HepG2 (cell line): ENCODE results near the gene AKIRIN1. TPM values are rescaled to one million over a fixed set of nuclear protein-coding genes. Genes with fewer than 3 reads are reported as not detected.

Source experiments
- ATAC-seq: fragments of 200-7000 bp; cut with Tn5 transposase; 3 replicates; pipeline ENCODE4 v1.9.1; 2020; ENCODE audit warnings: mild to moderate bottlenecking, moderate library complexity
- BruUV-seq: library from RNA; stranded (reverse); fragments of 400-500 nt; replicated peaks from 2 replicates; lab custom pipeline; 2021; lab: Mats Ljungman, UMichigan
- CTCF ChIA-PET: fragments of 300-600 bp; formaldehyde crosslinking; extraction: SDS; loops from one replicate; lab custom pipeline; 2021; ENCODE audit warnings: low total read pairs, inconsistent platforms, low intra/inter-chr PET ratio; lab: Yijun Ruan, JAX
- POLR2A ChIA-PET: fragments of 350-600 bp; sonication (Branson Sonifier 250); formaldehyde crosslinking; loops from one replicate; lab custom pipeline; 2020; ENCODE audit warnings: antibody characterized with exemption, inconsistent platforms; lab: Yijun Ruan, JAX
- DNase-seq: peaks from one replicate; pipeline ENCODE4 v3.0.0-alpha.2; 2015; ENCODE audit warnings: low spot score
- FAIRE-seq: peaks from 3 replicates; lab custom pipeline; 2011; peaks lifted over from hg19 to GRCh38; lab: Jason Lieb, UNC
- H2AFZ ChIP-seq: one replicate; pipeline ENCODE4 v1.6.1; 2011; ENCODE audit warnings: low read length, inconsistent platforms
- H3K27ac ChIP-seq: fragments of 300-600 bp; 3 replicates; pipeline ENCODE4 v1.8.0; 2011; ENCODE audit warnings: mixed run types, mild to moderate bottlenecking, mixed read lengths, low read length, inconsistent platforms; ENCODE audit not compliant: insufficient read depth; ENCODE audit errors: extremely low read length
- H3K27me3 ChIP-seq, 2 experiments: fragments of 200-600 bp in 1 of 2; 2 replicates in 1 of 2; 3 replicates in 1 of 2; pipeline versions ENCODE4 v1.6.0 to v1.8.0; 2011; ENCODE audit warnings: low read length in 2 of 2, mild to moderate bottlenecking in 2 of 2, moderate library complexity in 2 of 2, inconsistent platforms in 1 of 2; ENCODE audit not compliant: insufficient read depth in 2 of 2, control insufficient read depth in 1 of 2
- H3K36me3 ChIP-seq, 2 experiments: fragments of 200-600 bp in 1 of 2; replicated peaks in 1 of 2; 2 replicates in 1 of 2; 3 replicates in 1 of 2; pipeline versions ENCODE4 v1.5.1 to v1.8.0; 2011; ENCODE audit warnings: low read length in 2 of 2, inconsistent platforms in 1 of 2; ENCODE audit not compliant: insufficient read depth in 2 of 2, control insufficient read depth in 1 of 2
- H3K4me1 ChIP-seq: 2 replicates; pipeline ENCODE4 v1.5.1; 2012; ENCODE audit warnings: low read length, inconsistent platforms; ENCODE audit not compliant: insufficient read depth
- H3K4me2 ChIP-seq: 2 replicates; pipeline ENCODE4 v1.6.0; 2011; ENCODE audit warnings: low read depth, low read length, inconsistent platforms
- H3K4me3 ChIP-seq, 3 experiments: fragments of 200-600 bp in 1 of 3; sonication (generic), shearing (Covaris generic) in 1 of 3; replicated peaks in 1 of 3; 2 replicates each; pipeline ENCODE4 v1.5.1; 2011 to 2016; ENCODE audit warnings: low read length in 3 of 3, inconsistent platforms in 2 of 3, low read depth in 2 of 3, mild to moderate bottlenecking in 2 of 3, control low read depth in 1 of 3, mixed read lengths in 1 of 3; ENCODE audit not compliant: insufficient read depth in 1 of 3
- H3K79me2 ChIP-seq: one replicate; pipeline ENCODE4 v1.6.1; 2011; ENCODE audit warnings: low read length, inconsistent platforms; ENCODE audit not compliant: insufficient read depth
- H3K9ac ChIP-seq: 2 replicates; pipeline ENCODE4 v1.6.0; 2011; ENCODE audit warnings: mild to moderate bottlenecking, low read depth, low read length, inconsistent platforms; ENCODE audit not compliant: insufficient read depth
- H3K9me3 ChIP-seq: 2 replicates; pipeline ENCODE4 v1.5.1; 2012; ENCODE audit warnings: mild to moderate bottlenecking, low read length
- H4K20me1 ChIP-seq: 2 replicates; pipeline ENCODE4 v1.6.0; 2011; ENCODE audit warnings: inconsistent platforms, mild to moderate bottlenecking, low read length, moderate library complexity; ENCODE audit not compliant: insufficient read depth
- CHD4 ChIP-seq: fragments of 200-600 bp; sonication (generic); IDR thresholded peaks from 2 replicates; pipeline ENCODE4 v1.7.0; 2017; ENCODE audit warnings: mild to moderate bottlenecking, low read length, borderline replicate concordance
- CREB1 ChIP-seq, 2 experiments: fragments of 450-650 bp in 1 of 2; IDR thresholded peaks; 2 replicates each; pipeline ENCODE4 v1.6.1; 2016 to 2017; ENCODE audit warnings: control low read depth in 1 of 2, mild to moderate bottlenecking in 1 of 2, missing compliant biosample characterization in 1 of 2, missing genetic modification characterization in 1 of 2
- ERF ChIP-seq: IDR thresholded peaks from 2 replicates; pipeline ENCODE4 v1.6.1; 2018; ENCODE audit warnings: missing biosample characterization, missing genetic modification reagents
- PHF5A ChIP-seq: IDR thresholded peaks from one replicate; pipeline ENCODE4 v1.6.1; 2018; ENCODE audit warnings: low read depth, missing genetic modification reagents; ENCODE audit not compliant: unreplicated experiment
- POLR2AphosphoS5 ChIP-seq: IDR thresholded peaks from 2 replicates; pipeline ENCODE4 v1.6.1; 2012; ENCODE audit warnings: low read depth, low read length
- RORA ChIP-seq: sonication (generic); formaldehyde crosslinking; IDR thresholded peaks from 2 replicates; pipeline ENCODE4 v1.5.0; 2020; ENCODE audit warnings: mild to moderate bottlenecking, missing genetic modification reagents, moderate library complexity
- SNAPC2 ChIP-seq: sonication (generic); formaldehyde crosslinking; IDR thresholded peaks from 2 replicates; pipeline ENCODE4 v1.8.1; 2022; ENCODE audit warnings: mild to moderate bottlenecking, missing genetic modification reagents
- TFAP4 ChIP-seq: sonication (generic); IDR thresholded peaks from 2 replicates; pipeline ENCODE4 v1.6.1; 2016; ENCODE audit warnings: low read depth, borderline replicate concordance
- THAP7 ChIP-seq: sonication (generic); formaldehyde crosslinking; IDR thresholded peaks from 2 replicates; pipeline ENCODE4 v1.8.1; 2023; ENCODE audit warnings: mild to moderate bottlenecking, missing genetic modification reagents
- ZBTB10 ChIP-seq: sonication (generic); formaldehyde crosslinking; IDR thresholded peaks from 2 replicates; pipeline ENCODE4 v1.4.0; 2020; ENCODE audit warnings: missing genetic modification reagents, borderline replicate concordance
- ZFP36L2 ChIP-seq: sonication (generic); formaldehyde crosslinking; IDR thresholded peaks from 2 replicates; pipeline ENCODE4 v1.4.0; 2020; ENCODE audit warnings: missing genetic modification reagents
- ZNF12 ChIP-seq: sonication (generic); formaldehyde crosslinking; IDR thresholded peaks from 2 replicates; pipeline ENCODE4 v1.5.0; 2020; ENCODE audit warnings: missing genetic modification reagents
- ZNF816 ChIP-seq: sonication (generic); formaldehyde crosslinking; IDR thresholded peaks from 2 replicates; pipeline ENCODE4 v1.8.0; 2022; ENCODE audit warnings: missing genetic modification reagents, mild to moderate bottlenecking, borderline replicate concordance
- WGBS: methylation state at CpG from one replicate; pipeline ENCODE4 v1.1.6; 2017; ENCODE audit warnings: low lambda C conversion rate; 5-methylcytosine and 5-hydroxymethylcytosine counted together
- in situ Hi-C: cut with HindIII; loops from 2 replicates; pipeline ENCODE4 v1.10.0; 2017; ENCODE audit warnings: low pct_unique_long_range_greater_than_20kb; ENCODE audit not compliant: extremely low pct_ligation_motif_present
- intact Hi-C: fragments of 100-400 bp; cut with micrococcal nuclease; formaldehyde crosslinking; loops from one replicate; pipeline ENCODE4 v1.10.0; 2022; ENCODE audit not compliant: unreplicated experiment
- polyA plus RNA-seq, 8 experiments: library from polyadenylated mRNA; depleted of rRNA in 3 of 8; stranded (reverse) in 7 of 8; unstranded in 1 of 8; fragments of >200 nt; fragmentation: Illumina TruSeq in 4 of 8; extraction: Trizol in 4 of 8; gene quantifications; 2 replicates each; pipeline versions ENCODE4 v1.2.1 to v1.2.3, GENCODE V29; 2011 to 2016; ENCODE audit warnings: low read depth in 4 of 8, missing spikeins in 1 of 8, mixed read lengths in 1 of 8; ENCODE audit not compliant: insufficient read depth in 1 of 8
- total RNA-seq, 5 experiments: library from RNA; depleted of rRNA; stranded (reverse); fragments of >200 nt; fragmentation: Illumina TruSeq; extraction: Trizol; gene quantifications; 2 replicates each; pipeline ENCODE4 v1.2.3, GENCODE V29; 2016; ENCODE audit warnings: low read depth in 1 of 5

Gene AKIRIN1
- total and polyA plus RNA-seq, 2 of the 13 experiments (the other 11 are each of a cell fraction or from before 2014, with no cell fraction given), result 123 to 157 TPM

DNA sequence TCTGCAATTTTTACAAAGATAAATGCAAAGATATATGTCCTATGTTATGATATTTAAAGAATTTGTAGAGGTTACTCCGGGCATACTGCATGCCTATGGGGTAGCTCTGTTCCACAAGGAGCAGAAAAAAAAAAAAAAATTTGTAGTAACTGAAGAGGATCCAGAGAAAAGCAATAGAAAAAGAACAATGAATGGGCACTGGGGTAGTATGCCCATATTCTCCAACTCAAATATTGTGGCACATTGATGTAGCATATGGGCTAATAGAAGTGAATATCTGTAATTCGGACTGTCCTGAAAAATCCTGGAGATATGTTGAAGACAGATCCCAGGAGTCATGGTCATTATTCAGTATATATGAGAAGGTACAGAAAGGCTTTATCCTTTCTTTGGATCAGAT, 1.1 kb upstream of the AKIRIN1 start:
- ATAC-seq (no peak), DNase-seq (no peak), FAIRE-seq (no peak)
- Histone ChIP-seq H3K79me2 (peaks cover 38% of the 10 kb centered on the region), H3K9me3 (no peaks in the 10 kb centered on the region), H3K36me3 (peaks cover 0 to 10% of the 10 kb centered on the region in 2 experiments; a peak in 2 of 5 replicates), H4K20me1 (peaks cover 23% of the 10 kb centered on the region), H3K27me3 (no peaks in the 10 kb centered on the region; a peak in 1 of 5 replicates), H3K9ac (peak overlapping the region; percentile 77), H2AFZ (no peak overlapping the region), H3K4me3 (peak overlapping the region; percentile 64 to 83 (median 75); a peak in 4 of 6 replicates), H3K4me1 (peaks cover 74% of the 10 kb centered on the region), H3K27ac (peak overlapping the region; percentile 80)
- WGBS, result 42% methylated on average over 2 of the region's 2 CpGs
- ChIA-PET POLR2A (interaction anchor here (0.8 to 1.5 kb wide), 7 partner anchors 8 to 169 kb away, joined by 3 to 4 read pairs (median 4); partner anchors contain the start of genes NDUFS5 and RRAGC), CTCF (no interaction called here)
- intact Hi-C loops, result loop anchor here (5.0 kb wide), 2 partner anchors 37 to 118 kb away; partner anchors contain the start of genes MYCBP and NDUFS5
- in situ Hi-C loops, result no loop called here
- TSS peak; percentile 61 for BruUV-seq
- TF ChIP-seq SNAPC2 (CRISPR knock-in tag) (no peak), CREB1 (IDR thresholded peaks at IDR 0.05) (no peak), CREB1 (CRISPR knock-in tag; IDR thresholded peaks at IDR 0.05) (peak; percentile 28; the same call in 1 of the 2 replicates), ERF (CRISPR knock-in tag) (no peak), CHD4 (no peak)
- TF ChIP-seq, all 625 proteins: peak for 1
- H3K4me2 ChIP-seq, result peak overlapping the region; percentile 75

DNA sequence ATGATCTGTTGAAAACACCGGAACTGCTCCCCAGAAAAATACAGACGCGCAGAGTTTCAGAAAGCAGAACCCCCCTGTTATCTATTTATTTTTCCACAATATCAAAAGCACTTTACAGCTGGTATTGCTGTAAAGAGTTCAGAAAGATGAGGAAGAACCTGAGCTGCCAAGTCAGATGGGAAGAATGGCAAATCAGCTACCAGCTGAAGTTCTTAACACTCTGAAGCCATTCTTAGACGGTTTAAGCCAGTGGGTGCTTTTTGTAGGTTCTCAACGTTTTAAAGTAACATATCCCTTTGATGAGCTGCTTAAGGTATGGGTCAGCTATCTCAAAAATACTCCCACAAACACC, 714 bp upstream of the AKIRIN1 start:
- ChIA-PET CTCF (no interaction called here), POLR2A (interaction anchor here (0.8 to 1.5 kb wide), 7 partner anchors 8 to 168 kb away, joined by 3 to 4 read pairs (median 4); partner anchors contain the start of genes NDUFS5 and RRAGC)
- BruUV-seq, result no TSS peak
- no peaks in the 10 kb centered on the region for H3K9me3 ChIP-seq
- 4% methylated on average over 5 of the region's 5 CpGs for WGBS
- peak; percentile 5 for ATAC-seq
- H2AFZ ChIP-seq, result no peak overlapping the region
- H3K4me2 ChIP-seq, result peak overlapping the region; percentile 75
- peak overlapping the region; percentile 77 for H3K9ac ChIP-seq
- intact Hi-C loops (loop anchor here (5.0 kb wide), 2 partner anchors 37 to 118 kb away; partner anchors contain the start of genes MYCBP and NDUFS5), in situ Hi-C loops (no loop called here)
- no peaks in the 10 kb centered on the region; a peak in 1 of 5 replicates for H3K27me3 ChIP-seq
- no peak for FAIRE-seq
- H3K27ac ChIP-seq, result peak overlapping the region; percentile 80
- H3K79me2 ChIP-seq, result peaks cover 42% of the 10 kb centered on the region
- H3K4me3 ChIP-seq, result peak overlapping the region; percentile 64 to 83 (median 75)
- H3K4me1 ChIP-seq, result peaks cover 75% of the 10 kb centered on the region
- peaks cover 0 to 14% of the 10 kb centered on the region in 2 experiments; a peak in 2 of 5 replicates for H3K36me3 ChIP-seq
- peaks cover 26% of the 10 kb centered on the region for H4K20me1 ChIP-seq
- TF ChIP-seq POLR2AphosphoS5, result no peak; the same call in 1 of the 2 replicates
- TF ChIP-seq PHF5A (CRISPR knock-in tag), result peak; percentile 7
- TF ChIP-seq ZNF12 (CRISPR knock-in tag), result no peak
- 0 out of 2 replicates have a peak, but pooled peaks have one; percentile 19 for TF ChIP-seq ZNF816 (CRISPR knock-in tag)
- no peak for TF ChIP-seq RORA (CRISPR knock-in tag)
- TF ChIP-seq TFAP4, result peak; percentile 14; the same call in 1 of the 2 replicates
- no peak for TF ChIP-seq SNAPC2 (CRISPR knock-in tag)
- TF ChIP-seq ZBTB10 (CRISPR knock-in tag), result 0 out of 2 replicates have a peak, but pooled peaks have one; percentile 75
- TF ChIP-seq THAP7, result no peak
- TF ChIP-seq ZFP36L2 (CRISPR knock-in tag), result no peak
- TF ChIP-seq, all 625 proteins: peak for 4
- DNase-seq, result no peak
